ELF-1 (cell line): ENCODE data around the gene IGSF8.

Experiments
- DNase-seq: peaks from one replicate; pipeline ENCODE4 v3.0.0-alpha.2; 2016; ENCODE audit warnings: low read depth, low spot score

Gene IGSF8

DNA sequence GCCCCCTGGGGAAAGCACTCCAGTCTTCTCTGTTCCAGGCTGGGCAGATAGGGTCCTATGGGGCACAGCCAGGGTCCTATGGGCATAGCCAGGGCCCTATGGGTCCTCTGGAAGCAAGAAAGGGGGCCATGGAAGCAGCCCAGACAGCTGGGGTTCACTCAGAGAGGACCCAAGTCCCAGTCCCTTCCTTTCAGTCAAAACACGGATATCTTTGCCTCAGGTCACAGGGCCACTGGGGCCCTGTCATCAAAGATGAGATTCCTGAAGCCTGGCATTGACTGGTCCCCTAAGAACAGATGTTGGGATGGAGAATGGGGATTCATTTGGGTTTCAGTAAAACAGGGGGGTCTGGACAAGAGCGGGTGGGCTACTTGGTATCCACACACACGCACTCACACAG lies 8.5 kb downstream of the IGSF8 start:
- DNase-seq, result no peak

DNA sequence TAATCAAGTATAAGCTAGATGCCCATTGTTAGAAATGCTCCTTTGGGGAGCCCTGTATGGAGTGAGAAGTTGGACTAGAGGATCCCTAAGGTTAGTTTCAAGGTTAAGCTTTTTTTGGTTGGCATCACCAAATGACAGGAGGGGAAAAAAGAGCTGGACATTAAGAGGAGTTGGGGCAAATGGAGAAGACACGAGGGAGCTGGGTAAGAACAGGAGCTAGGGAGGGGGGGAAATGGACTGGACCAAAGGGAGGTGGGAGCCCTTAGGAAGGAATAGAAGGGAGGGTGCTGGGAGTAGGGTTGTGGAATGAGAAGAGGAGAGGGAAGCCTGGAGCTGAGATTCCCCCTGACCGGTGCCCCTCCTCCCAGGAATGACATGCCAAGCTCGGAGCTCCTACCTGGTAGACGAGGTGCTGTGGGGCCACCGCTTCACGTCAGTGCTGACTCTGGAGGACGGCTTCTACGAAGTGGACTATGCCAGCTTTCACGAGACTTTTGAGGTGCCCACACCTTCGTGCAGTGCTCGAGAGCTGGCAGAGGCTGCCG lies 11.2 kb downstream of the IGSF8 start:
- no peak for DNase-seq

DNA sequence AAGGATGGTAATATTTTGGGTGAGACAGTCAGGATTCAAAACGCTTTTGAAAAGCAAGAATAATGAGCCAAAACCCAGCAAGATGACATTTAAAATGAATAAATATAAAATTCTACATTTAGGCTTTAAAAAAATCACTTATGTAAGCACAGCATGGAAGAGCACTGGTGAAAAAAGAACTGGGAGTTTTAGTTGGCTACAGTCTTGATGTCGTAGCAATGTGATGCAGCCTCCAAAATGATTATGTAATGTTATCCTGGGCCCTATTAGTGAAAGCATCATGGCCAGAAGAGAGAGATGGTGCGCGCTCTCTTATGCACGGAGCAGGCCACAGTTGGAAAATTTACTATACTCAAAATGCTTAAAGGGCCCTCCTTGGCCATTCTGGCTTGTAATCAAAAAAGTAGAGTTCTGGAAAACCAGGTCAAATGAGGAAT lies 11.9 kb downstream of the IGSF8 start:
- no peak for DNase-seq

DNA sequence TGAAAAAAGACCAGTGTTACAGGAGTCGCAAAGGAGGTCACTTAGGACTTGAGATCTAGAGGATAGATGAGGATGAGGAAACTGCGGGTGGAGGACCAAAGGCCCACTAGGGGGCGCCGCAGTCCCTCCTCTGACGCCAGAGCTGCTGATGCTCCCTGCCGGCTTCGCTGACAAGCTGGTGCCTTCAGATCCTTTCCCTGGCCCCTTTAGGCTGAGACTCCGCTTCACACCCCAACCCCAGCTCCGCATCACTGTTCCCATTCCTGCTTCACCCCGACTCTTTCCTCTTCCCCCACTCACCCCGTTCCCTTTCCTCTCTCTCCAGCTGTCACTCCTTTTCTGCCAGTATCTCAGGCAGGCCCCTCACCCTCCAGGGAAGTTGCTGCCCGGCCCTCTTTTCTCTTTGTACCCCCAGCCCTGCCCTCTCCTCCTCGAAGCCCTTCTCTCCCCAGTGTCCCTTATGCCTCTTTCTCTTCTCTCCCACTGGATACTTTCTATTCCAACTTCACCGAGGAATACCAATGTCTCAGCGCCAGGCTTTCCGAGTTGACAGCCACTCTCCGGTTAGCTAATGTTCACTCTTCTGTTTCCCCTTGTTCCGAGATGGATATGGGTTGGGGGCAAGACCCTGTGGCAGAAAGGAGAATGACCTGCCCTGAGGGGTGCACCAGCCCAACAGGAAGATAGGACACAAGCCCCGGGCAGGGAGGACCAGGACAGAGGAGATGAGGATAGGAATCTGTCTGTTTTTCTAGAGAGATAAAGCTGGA lies 12.5 kb downstream of the IGSF8 start:
- peak; percentile 96 for DNase-seq

DNA sequence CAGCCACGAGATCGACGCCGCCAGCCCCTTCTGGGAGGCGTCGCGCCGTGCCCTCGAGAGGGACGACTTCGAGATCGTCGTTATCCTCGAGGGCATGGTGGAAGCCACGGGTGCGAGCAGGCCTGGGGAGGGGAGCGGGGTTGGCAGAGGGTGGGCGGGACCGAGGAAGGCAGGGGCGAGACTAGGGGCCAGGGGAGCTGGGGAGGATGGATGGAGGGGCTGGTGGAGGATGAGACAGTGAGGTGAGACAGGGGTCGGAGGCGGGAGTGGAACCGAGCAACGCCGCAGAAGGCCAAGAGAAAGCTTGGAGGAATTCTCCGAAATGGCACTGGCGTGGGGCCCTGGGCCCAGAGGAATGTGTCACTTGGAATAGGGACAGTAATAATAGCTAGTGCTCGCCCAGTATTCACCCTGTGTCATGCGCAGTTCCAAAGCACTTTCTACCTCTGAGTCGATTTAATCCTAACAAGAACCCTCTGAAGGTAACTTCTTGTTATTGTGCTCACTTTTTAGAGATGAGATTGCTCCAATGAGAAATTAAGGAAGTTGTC lies 13.6 kb downstream of the IGSF8 start:
- no peak for DNase-seq

DNA sequence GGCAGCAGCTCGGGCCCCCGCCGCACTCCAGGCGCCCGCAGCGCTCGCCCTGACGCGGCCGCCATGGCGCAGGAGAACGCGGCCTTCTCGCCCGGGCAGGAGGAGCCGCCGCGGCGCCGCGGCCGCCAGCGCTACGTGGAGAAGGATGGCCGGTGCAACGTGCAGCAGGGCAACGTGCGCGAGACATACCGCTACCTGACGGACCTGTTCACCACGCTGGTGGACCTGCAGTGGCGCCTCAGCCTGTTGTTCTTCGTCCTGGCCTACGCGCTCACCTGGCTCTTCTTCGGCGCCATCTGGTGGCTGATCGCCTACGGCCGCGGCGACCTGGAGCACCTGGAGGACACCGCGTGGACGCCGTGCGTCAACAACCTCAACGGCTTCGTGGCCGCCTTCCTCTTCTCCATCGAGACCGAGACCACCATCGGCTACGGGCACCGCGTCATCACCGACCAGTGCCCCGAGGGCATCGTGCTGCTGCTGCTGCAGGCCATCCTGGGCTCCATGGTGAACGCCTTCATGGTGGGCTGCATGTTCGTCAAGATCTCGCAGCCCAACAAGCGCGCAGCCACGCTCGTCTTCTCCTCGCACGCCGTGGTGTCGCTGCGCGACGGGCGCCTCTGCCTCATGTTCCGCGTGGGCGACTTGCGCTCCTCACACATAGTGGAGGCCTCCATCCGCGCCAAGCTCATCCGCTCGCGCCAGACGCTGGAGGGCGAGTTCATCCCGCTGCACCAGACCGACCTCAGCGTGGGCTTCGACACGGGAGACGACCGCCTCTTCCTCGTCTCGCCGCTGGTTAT lies 14.2 kb downstream of the IGSF8 start:
- DNase-seq, result peak; percentile 90

DNA sequence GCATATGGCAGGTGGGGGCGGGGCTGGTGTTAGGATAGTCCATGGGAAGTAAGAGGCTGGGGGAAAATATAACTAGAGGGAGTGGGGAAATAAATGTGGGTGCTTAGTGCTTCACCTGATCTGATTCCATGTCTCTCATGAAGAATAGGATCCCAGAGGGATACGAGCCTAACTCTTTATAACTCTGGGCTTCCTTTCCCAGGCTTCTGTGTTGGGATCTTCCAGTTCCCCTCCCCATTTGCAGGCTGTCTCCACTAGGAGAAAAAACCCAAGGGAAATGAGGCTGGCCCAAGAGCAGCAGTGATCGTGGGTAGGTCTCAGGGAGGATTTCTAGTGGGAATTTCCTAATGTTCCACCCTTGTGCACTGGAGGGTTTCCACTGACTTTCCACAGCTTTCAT lies 15.5 kb downstream of the IGSF8 start:
- DNase-seq, result no peak

DNA sequence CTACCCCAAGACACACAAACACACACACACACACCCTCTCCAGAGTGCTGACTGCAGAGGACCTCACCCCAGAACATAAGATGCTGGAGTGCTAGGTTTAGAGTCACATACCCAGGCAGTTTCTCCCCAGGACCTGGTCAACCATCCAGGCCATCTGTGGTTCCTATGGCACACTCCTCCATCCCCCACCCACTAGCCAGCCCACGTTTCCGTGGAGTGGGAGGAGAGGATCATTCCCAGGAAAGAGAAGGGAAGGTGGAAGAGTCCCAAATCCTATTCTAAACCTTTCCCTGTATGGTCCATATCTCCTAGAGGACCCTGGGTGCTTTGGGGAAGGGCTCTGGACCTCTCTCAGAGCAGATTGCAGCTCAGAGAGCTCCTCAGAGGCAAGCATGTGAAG lies 15.9 kb downstream of the IGSF8 start:
- no peak for DNase-seq

DNA sequence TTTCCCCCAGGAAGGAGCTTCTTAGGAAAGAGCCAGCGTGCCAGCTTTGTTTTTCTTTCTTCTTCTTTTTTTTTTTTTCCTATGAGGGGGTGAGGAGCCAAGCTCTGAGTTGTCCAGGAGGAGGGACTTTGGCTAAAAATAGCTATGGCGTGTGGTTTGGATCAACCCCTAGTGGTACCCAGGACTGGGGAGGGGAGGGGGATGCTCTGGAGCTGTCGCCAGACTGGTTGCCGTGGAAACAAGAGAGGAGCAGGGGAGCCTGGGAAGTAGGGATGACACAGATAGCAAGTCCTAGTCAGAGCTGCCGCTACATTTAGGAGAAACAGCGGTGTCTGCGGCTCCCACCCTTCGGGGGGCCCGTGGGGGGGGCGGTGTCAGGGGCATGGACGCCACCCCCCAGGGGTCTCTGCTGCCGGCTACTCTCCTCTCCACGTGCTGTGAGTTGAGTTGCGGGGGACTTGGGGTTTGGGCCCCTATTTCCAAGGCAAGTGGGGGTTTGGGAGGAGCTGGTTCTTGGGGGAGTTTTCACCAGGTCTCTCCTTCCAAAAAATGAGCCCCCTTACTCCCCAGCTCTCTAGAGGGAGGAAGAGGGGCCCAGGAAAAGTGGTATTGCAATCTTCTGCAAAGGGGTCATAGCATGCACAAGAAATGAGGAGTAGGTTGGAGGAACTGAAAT lies 17.0 kb downstream of the IGSF8 start, which contains the start of gene KCNJ9:
Gene KCNJ9, plus strand, starts transcription at position 278 of the 676 bp plus-strand sequence. CDS start 2,493 bp downstream, outside the sequence.
- peak; percentile 42 for DNase-seq

DNA sequence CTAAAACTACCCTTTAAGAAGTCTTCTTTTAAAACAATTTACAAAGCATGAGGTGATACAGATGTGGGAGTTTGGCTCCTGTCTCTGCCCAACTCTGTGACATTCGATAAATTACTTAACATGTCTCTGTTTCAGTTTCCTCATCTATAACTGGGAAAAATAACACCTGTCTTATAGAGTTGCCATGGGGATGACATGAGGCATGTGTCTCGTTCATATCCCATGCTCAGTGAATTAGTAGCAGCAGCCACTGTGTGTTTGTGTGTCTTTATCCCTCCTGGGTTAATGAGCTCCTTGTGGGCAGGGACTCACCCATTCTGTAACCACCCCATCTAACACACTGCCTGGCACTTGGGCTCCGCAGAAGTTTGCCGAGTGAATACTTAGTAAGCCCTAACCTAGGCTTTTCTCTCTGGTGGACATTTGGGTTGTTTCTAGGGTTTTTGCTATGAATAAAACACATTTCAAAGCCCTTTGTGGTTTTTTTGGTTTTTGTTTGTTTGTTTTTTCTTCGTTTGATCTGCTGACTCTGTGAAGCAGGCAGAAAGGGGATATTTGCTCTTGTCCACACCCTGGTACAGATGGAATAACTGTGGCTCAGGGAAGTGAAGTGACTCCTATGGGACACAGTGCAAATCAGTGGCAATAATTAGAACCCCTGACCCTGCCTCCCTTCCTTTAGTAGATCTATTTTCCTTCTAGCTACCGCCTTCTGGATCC lies 17.9 kb downstream of the IGSF8 start:
- DNase-seq, result no peak

DNA sequence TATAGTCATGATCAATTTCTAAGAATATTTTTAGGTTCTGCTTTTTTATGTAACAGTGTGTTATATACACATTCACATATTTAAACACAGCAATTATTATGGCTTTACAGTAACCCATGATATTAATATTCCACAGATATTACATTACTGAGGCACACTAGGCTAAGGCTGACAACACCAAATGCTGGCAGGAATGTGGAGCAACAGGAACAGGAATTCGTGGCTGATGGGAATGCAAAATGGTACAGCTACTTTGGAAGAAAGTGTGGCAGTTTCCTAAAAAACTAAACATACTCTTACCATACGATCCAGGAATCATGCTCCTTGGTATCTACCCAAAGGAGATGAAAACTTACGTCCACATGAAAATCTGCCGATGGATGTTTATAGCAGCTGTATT lies 19.0 kb downstream of the IGSF8 start:
- DNase-seq, result no peak

DNA sequence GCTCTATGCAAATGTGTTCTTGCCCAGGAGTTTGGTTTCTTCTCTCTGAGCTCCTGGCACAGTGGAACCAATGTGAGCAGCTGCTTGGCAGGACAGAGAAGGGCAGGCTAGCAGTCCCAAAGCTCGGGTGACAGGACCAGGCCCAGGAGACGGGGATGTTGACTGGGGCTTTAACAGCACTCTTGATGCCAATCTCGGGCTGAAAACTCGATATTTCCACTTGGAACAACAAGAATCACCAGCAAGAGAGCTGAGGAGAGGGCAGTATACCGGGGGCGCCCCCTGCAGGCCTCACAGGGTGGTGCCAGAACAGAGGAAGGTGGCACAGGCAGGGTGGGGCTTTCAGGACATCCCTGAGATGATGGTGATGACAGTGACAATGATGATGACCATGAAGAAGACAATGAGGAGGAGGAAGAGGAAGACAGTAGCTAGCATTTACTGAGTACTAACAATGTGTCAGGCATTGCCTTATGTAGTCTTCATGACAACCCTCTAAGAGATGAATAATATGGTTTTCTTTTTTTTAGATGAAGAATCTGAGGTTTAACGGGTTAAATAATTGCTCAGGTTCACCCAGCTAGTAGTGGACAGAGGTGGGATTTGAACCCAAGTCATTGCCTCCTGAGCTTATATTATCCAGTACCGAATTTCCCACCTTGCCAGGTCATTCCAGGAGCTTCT lies 19.8 kb downstream of the IGSF8 start:
- DNase-seq, result peak; percentile 84

DNA sequence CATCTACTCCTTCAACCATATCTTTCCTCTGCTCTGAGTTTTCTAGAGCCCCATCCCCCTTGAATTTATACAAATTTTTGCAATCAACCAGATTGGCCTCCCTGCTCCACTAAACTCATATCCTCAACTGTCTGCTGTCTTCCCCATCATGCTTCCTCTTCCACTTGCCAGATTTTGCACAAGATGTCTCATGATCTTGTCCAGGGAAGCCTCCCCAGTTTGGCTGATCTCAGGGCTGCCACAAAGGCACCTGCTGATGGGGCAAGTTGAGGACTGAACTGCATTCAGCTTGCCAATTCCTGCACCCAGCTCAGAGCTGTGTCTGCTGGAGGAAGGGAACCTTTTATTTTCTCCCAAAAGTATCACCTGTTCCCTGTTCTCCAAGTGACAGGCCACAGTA lies 20.9 kb downstream of the IGSF8 start:
- no peak for DNase-seq

DNA sequence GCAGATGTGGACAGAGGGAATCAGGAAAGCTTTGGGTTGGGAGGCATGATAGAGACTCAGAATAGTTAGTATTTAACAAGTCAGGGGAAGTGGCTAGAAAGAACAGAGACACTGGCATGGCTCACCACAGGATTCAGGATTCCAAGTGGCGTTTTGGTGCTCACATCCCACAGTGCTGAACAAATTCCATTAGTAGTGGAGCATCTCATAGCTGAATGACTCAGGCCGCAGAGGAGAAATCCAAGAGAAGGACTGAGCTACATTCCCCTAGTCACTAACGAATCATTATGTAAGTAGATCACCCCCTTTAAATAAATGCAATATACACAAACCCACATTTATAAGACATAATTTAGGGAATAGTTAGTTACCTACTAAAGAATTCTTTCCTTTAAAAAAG lies 22.1 kb downstream of the IGSF8 start:
- no peak for DNase-seq

DNA sequence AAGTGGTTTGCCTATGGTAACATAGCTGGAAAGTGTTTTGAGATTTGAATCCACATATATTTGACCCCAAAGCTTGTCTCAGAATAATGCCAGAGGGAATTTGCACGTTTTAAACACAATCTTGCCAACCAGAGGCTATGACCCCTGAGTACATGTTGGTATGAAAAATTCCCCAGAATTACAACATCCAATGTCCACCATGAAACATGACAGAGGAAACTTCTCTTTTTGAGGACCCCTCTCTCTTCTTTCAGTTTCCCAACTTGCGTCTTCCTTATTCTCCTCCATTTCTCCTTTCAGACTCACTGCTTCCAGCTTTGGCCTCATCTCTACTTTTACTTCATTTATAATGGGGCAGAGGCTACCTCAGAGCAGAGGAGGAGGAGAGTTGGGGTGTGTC lies 22.6 kb downstream of the IGSF8 start:
- no peak for DNase-seq

DNA sequence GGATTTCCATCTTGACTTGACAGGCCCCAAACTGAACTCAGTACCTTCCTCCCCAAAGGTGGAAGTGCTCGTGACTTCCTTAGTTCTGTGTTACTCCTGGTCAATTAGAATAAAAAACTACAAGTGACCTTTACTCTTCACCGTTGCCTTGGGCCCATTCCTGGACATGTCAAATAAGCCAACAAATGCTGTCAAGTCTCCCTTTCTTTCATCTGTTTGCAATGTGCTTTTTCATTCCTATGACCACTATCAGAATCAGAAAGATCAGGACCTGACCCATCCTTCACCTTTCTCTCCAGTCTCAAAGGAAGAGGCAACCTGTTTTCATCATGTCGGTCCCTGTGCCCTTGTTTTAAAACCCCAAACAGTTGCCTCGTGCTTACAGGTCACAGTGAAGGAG lies 23.6 kb downstream of the IGSF8 start:
- DNase-seq, result no peak

DNA sequence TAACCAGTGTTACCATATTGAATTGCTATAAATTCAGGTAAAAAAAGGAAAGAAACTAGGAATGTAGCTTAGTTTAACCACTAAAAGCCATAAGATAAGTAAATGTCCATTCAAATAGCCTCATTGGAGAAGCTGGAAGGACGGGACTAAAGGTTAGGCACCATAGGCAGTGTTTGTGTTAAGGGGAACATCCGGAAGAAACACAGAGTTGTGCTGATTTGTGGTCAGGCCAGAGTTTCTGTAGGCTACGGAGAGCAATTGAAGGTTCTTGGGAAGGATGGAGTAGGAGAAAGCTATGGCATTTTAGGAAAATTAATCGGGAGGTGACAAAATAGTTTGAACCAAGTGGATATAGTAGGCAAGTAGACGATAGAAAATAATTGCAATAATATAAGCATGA lies 27.1 kb downstream of the IGSF8 start:
- DNase-seq, result no peak

DNA sequence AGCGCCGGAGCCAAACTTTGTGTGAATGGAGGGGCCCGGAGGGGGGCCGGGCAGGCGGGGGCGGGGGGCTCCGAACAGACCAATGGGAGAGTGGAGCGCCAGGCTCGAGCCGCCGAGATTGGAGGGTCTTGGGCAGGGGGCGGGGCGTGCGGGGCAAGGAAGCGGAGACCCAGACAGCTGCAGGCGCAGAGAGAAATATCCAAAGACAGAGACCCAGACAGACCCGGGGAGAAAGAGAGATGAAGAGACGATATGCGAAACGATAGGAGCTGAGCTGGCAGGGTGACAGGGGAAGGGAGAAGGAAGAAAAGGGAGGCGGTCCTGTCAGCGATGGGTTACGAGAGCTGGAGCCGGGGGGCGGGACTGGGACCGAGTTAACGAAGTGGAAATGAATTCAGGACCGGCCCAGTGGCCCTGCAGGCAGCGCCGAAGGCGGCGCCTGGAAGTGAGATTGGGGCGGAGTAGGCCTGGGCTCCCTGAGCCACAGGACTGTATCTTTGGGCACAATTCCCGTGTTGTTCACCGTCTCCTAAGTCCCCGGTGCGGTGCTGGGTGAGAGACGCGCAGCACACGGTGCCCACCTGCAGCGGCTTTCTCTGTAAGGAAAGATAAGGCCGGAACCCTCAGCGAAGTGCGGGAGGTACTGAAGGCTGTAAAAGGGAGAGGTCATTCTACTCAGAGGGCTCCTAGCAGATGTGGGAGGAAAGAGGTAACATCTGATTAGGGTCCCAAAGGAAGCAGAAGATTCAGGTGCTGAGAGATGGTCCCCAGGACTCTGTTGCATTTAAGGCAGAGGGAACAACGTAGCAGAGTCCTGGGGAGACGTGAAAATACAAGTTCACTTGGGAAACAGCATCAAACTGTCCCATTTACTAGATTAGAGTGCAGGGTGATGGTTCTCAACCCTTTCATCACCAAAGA lies 27.9 kb downstream of the IGSF8 start:
- peak; percentile 78 for DNase-seq

DNA sequence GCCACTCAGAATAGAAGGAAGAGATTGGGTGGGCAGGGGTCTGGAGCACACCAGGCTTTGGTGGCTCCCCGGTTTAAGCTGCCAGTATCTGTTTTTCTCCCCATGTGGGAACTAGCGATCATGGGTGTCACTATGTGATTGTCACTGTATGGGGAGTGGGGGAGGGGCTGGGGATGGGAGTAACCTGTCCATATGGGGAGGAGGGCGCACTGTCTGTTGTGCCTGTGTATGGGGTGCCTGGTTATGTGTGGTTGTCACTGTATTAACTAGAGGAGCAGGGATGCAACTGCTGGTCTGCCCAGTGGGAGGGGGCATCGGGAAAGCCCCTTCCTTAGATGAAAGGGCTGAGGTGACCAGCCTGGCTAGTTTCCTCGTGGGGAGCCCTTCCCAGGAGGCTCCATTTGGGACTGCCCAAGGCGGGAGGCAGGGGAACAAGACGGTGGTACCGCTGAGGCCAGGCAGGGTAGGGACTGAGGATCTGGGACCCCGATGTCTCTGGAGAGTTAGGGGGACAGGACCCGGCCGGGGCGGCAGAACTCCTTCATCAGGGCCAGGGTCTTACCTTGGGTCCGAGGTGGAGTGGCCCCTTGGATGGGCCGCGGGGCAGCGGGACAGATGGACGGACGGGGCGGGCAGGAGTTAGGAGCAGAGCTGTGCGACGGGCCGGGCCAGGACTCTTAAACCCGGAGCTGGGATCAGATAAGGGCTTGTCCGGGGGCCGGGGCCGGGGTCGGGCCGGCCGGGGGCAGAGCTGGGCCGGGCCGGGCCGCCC lies 28.8 kb downstream of the IGSF8 start, which contains the start of gene KCNJ10:
Gene KCNJ10, minus strand, starts transcription at position 701 of the 772 bp plus-strand sequence. CDS start 27,628 bp downstream, outside the sequence.
- DNase-seq, result no peak
